NCI-H748 (cell line): ENCODE results near the gene POTEB3.
"Not testable (repeated sequence)": the region's sequence is repeated elsewhere in the genome, so short reads cannot be mapped to it uniquely, and the experiment has no call there.

Source experiments
- DNase-seq: peaks from one replicate; lab custom pipeline; 2025; ENCODE audit not compliant: unreplicated experiment; lab: John Stamatoyannopoulos, UW

The POTEB3 gene

GRCh38 chr15:21440399-21440798, at the start of gene POTEB3:
TSS of gene POTEB3 (minus strand) at chr15:21440499. CDS start at chr15:21440011, 488 bp downstream.
- not testable (repeated sequence) for DNase-seq

GRCh38 chr15:21453683-21454082, 13.4 kb upstream of the POTEB3 start:
- DNase-seq, result not testable (repeated sequence)

- DNase-seq, result not testable (repeated sequence)
Observed at GRCh38 chr15:21451920-21452563, 11.7 kb upstream of the POTEB3 start.

- DNase-seq, result not testable (repeated sequence)
Observed at GRCh38 chr15:21451487-21451886, 11.2 kb upstream of the POTEB3 start.

GRCh38 chr15:21407366-21407765, 32.9 kb downstream of the POTEB3 start:
- not testable (repeated sequence) for DNase-seq

GRCh38 chr15:21401531-21401930, 38.8 kb downstream of the POTEB3 start:
- DNase-seq, result not testable (repeated sequence)

- not testable (repeated sequence) for DNase-seq
Observed at GRCh38 chr15:21399111-21399510, 41.2 kb downstream of the POTEB3 start.

- not testable (repeated sequence) for DNase-seq
Observed at GRCh38 chr15:21398511-21398910, 41.8 kb downstream of the POTEB3 start.

GRCh38 chr15:21397656-21398055, 42.6 kb downstream of the POTEB3 start:
- not testable (repeated sequence) for DNase-seq

GRCh38 chr15:21397186-21397585, 43.1 kb downstream of the POTEB3 start:
- DNase-seq, result not testable (repeated sequence)

- not testable (repeated sequence) for DNase-seq
Observed at GRCh38 chr15:21385961-21386360, 54.3 kb downstream of the POTEB3 start.

- DNase-seq, result not testable (repeated sequence)
Observed at GRCh38 chr15:21383866-21384485, 56.3 kb downstream of the POTEB3 start.

- DNase-seq, result not testable (repeated sequence)
Observed at GRCh38 chr15:21373682-21374081, 66.6 kb downstream of the POTEB3 start.

GRCh38 chr15:21369177-21369576, 71.1 kb downstream of the POTEB3 start:
- not testable (repeated sequence) for DNase-seq

GRCh38 chr15:21368625-21369024, 71.7 kb downstream of the POTEB3 start:
- not testable (repeated sequence) for DNase-seq
